SK-N-SH (cell line): Measurements from ENCODE around the gene TEKT5. TPM values are rescaled to one million over a fixed set of nuclear protein-coding genes. Genes with fewer than 3 reads are reported as not detected.
"Not testable (repeated sequence)": the region's sequence is repeated elsewhere in the genome, so short reads cannot be mapped to it uniquely, and the experiment has no call there.

Experiments used
- CTCF ChIA-PET: fragments of 300-600, 350-600 bp; formaldehyde crosslinking; extraction: SDS; loops from one replicate; lab custom pipeline; 2021; lab: Yijun Ruan, JAX
- POLR2A ChIA-PET: fragments of 350-600 bp; sonication (Branson Sonifier 250); formaldehyde crosslinking; extraction: SDS; loops from one replicate; lab custom pipeline; 2020; ENCODE audit warnings: antibody characterized with exemption, inconsistent platforms; lab: Yijun Ruan, JAX
- DNase-seq: peaks from one replicate; pipeline ENCODE4 v3.0.0; 2012
- H2AFZ ChIP-seq: fragments of 200-600 bp; sonication (generic); 2 replicates; pipeline ENCODE4 v1.8.1; 2016; ENCODE audit warnings: antibody characterized with exemption, mild to moderate bottlenecking, low read depth
- H3F3A ChIP-seq: fragments of 200-600 bp; sonication (generic); replicated peaks from 2 replicates; pipeline ENCODE3; 2016; ENCODE audit warnings: antibody characterized with exemption, mild to moderate bottlenecking; ENCODE audit not compliant: insufficient read depth
- H3K27ac ChIP-seq, 2 experiments: fragments of 200-500 bp in 1 of 2; fragments of 200-600 bp in 1 of 2; sonication (Bioruptor generic) in 1 of 2; sonication (generic), shearing (Covaris generic) in 1 of 2; 2 replicates each; pipeline versions ENCODE4 v1.5.1 to v1.6.1; 2014 to 2016; ENCODE audit warnings: low read depth in 2 of 2, inconsistent platforms in 1 of 2, low read length in 1 of 2, mild to moderate bottlenecking in 1 of 2, mixed read lengths in 1 of 2
- H3K27me3 ChIP-seq: fragments of 200-600 bp; sonication (generic), shearing (Covaris generic); 2 replicates; pipeline ENCODE4 v1.6.1; 2016; ENCODE audit warnings: mixed run types; ENCODE audit not compliant: insufficient read depth
- H3K36me3 ChIP-seq, 2 experiments: fragments of 200-500 bp in 1 of 2; fragments of 200-600 bp in 1 of 2; sonication (Bioruptor generic) in 1 of 2; sonication (generic) in 1 of 2; replicated peaks in 1 of 2; 2 replicates each; pipeline versions ENCODE3 to v1.5.1; 2014 to 2016; ENCODE audit warnings: low read length in 1 of 2, mild to moderate bottlenecking in 1 of 2; ENCODE audit not compliant: insufficient read depth in 2 of 2, control insufficient read depth in 1 of 2
- H3K4me1 ChIP-seq, 2 experiments: fragments of 200-500 bp in 1 of 2; fragments of 200-600 bp in 1 of 2; sonication (Bioruptor generic) in 1 of 2; sonication (generic), shearing (Covaris generic) in 1 of 2; 2 replicates each; pipeline versions ENCODE4 v1.5.1 to v1.6.1; 2014 to 2016; ENCODE audit warnings: low read depth in 1 of 2, low read length in 1 of 2, mixed run types in 1 of 2; ENCODE audit not compliant: insufficient read depth in 2 of 2, control insufficient read depth in 1 of 2
- H3K4me2 ChIP-seq: fragments of 200-600 bp; sonication (generic), shearing (Covaris generic); 2 replicates; pipeline ENCODE4 v1.6.1; 2017; ENCODE audit warnings: mixed run types
- H3K4me3 ChIP-seq, 2 experiments: fragments of 200-500 bp in 1 of 2; fragments of 200-600 bp in 1 of 2; sonication (Bioruptor generic) in 1 of 2; sonication (generic), shearing (Covaris generic) in 1 of 2; 2 replicates each; pipeline versions ENCODE4 v1.5.1 to v1.8.1; 2014 to 2016; ENCODE audit warnings: low read depth in 2 of 2, inconsistent platforms in 1 of 2, low read length in 1 of 2, mild to moderate bottlenecking in 1 of 2, mixed read lengths in 1 of 2, moderate library complexity in 1 of 2
- H3K79me2 ChIP-seq: fragments of 200-600 bp; sonication (generic); 2 replicates; pipeline ENCODE4 v1.8.1; 2017; ENCODE audit warnings: mild to moderate bottlenecking; ENCODE audit not compliant: insufficient read depth
- H3K9ac ChIP-seq: fragments of 200-600 bp; sonication (generic); 2 replicates; pipeline ENCODE4 v1.6.1; 2017; ENCODE audit warnings: mixed run types
- H3K9me2 ChIP-seq: fragments of 200-600 bp; sonication (generic); 2 replicates; pipeline ENCODE4 v1.6.1; 2017; ENCODE audit warnings: mixed run types
- H3K9me3 ChIP-seq: fragments of 200-600 bp; sonication (generic); 2 replicates; pipeline ENCODE4 v1.6.1; 2017; ENCODE audit warnings: mixed run types, mild to moderate bottlenecking, moderate library complexity
- H4K20me1 ChIP-seq: fragments of 200-600 bp; sonication (generic); 2 replicates; pipeline ENCODE4 v1.6.1; 2017; ENCODE audit warnings: mild to moderate bottlenecking, mixed run types; ENCODE audit not compliant: insufficient read depth
- FOXM1 ChIP-seq: IDR thresholded peaks from 2 replicates; pipeline ENCODE4 v1.4.0; 2012; ENCODE audit warnings: low read depth, mild to moderate bottlenecking
- GATA2 ChIP-seq: sonication (generic); formaldehyde crosslinking; IDR thresholded peaks from 2 replicates; pipeline ENCODE4 v1.5.0; 2020; ENCODE audit warnings: mild to moderate bottlenecking, missing genetic modification reagents
- MXI1 ChIP-seq: IDR thresholded peaks from 2 replicates; pipeline ENCODE4 v1.6.1; 2012; ENCODE audit warnings: mild to moderate bottlenecking, low read depth, low read length, improper control_type of control experiment
- NRF1 ChIP-seq: IDR thresholded peaks from 2 replicates; pipeline ENCODE4 v1.6.1; 2012; ENCODE audit warnings: low read depth, mild to moderate bottlenecking, low read length
- POLR2AphosphoS5 ChIP-seq: IDR thresholded peaks from 2 replicates; pipeline ENCODE4 v1.6.1; 2012; ENCODE audit warnings: low read depth, low read length
- RAD21 ChIP-seq: IDR thresholded peaks from 2 replicates; pipeline ENCODE4 v1.6.1; 2012; ENCODE audit warnings: mild to moderate bottlenecking, low read length
- RCOR1 ChIP-seq: fragments of 150-350 bp; IDR thresholded peaks from 2 replicates; pipeline ENCODE4 v1.6.1; 2017; ENCODE audit warnings: antibody characterized with exemption, low read length
- SIN3A ChIP-seq: IDR thresholded peaks from 2 replicates; pipeline ENCODE4 v1.6.1; 2012; ENCODE audit warnings: low read depth, mild to moderate bottlenecking, low read length, moderate library complexity, borderline replicate concordance
- SMC3 ChIP-seq: IDR thresholded peaks from 2 replicates; pipeline ENCODE4 v1.6.1; 2012; ENCODE audit warnings: low read depth, low read length, improper control_type of control experiment
- TAF1 ChIP-seq: IDR thresholded peaks from 2 replicates; pipeline ENCODE4 v1.6.1; 2012; ENCODE audit warnings: low read depth, mild to moderate bottlenecking, low read length, moderate library complexity, borderline replicate concordance
- TCF12 ChIP-seq: IDR thresholded peaks from 2 replicates; pipeline ENCODE4 v1.4.0; 2012
- WGBS: methylation state at CpG from one replicate; pipeline ENCODE4 v1.1.6; 2017; ENCODE audit warnings: low lambda C conversion rate; 5-methylcytosine and 5-hydroxymethylcytosine counted together
- polyA plus RNA-seq, 3 experiments: library from polyadenylated mRNA; depleted of rRNA; stranded (reverse); fragments of >200 nt; gene quantifications; 2 replicates each; pipeline ENCODE4 v1.2.3, GENCODE V29; 2012
- TF ChIP-seq, protein P1 (sequence below): IDR thresholded peaks from 2 replicates; pipeline ENCODE4 v1.4.0; 2012; ENCODE audit warnings: low read depth, borderline replicate concordance
- TF ChIP-seq, protein P2 (sequence below): IDR thresholded peaks from 2 replicates; pipeline ENCODE4 v1.4.0; 2012; ENCODE audit warnings: low read depth, borderline replicate concordance

The TEKT5 gene
- polyA plus RNA-seq, 1 of the 3 experiments (the other 2 are of a cell fraction): not detected

DNA sequence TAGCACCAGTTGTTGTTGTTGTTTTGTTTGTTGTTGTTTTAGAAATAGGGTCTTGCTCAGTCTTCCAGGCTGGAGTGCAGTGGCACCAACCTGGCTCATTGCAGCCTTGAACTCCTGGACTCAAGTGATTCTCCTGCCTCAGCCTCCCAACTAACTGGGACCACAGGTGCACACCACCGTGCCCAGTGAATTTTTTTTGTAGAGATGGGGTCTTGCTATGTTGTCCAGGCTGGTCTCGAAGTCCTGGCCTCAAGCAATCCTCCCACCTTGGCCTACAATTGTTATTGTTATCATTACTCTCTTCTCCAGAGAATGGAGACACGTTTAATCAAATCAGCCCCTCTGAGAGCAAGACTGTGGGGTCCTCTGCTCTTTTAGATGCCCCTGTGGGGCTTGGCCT, 71.7 kb downstream of the TEKT5 start:
- no peaks in the 10 kb centered on the region for H3K27me3 ChIP-seq
- ChIA-PET POLR2A (no interaction called here), CTCF (no interaction called here)
- no peak for DNase-seq
- H3K9ac ChIP-seq: no peak overlapping the region
- H3F3A ChIP-seq: no peaks in the 10 kb centered on the region
- no peak overlapping the region for H2AFZ ChIP-seq
- TF ChIP-seq, protein P1, sequence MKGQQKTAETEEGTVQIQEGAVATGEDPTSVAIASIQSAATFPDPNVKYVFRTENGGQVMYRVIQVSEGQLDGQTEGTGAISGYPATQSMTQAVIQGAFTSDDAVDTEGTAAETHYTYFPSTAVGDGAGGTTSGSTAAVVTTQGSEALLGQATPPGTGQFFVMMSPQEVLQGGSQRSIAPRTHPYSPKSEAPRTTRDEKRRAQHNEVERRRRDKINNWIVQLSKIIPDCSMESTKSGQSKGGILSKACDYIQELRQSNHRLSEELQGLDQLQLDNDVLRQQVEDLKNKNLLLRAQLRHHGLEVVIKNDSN: no peak
- TF ChIP-seq RCOR1 (no peak), NRF1 (no peak), GATA2 (CRISPR knock-in tag) (no peak)
- H3K27ac ChIP-seq: no peak overlapping the region
- no peaks in the 10 kb centered on the region for H3K9me2 ChIP-seq
- no peaks in the 10 kb centered on the region for H3K36me3 ChIP-seq
- WGBS: 33% methylated on average over 3 of the region's 3 CpGs
- H3K9me3 ChIP-seq: no peaks in the 10 kb centered on the region
- H3K4me3 ChIP-seq: no peak overlapping the region
- no peaks in the 10 kb centered on the region for H3K79me2 ChIP-seq
- no peaks in the 10 kb centered on the region for H4K20me1 ChIP-seq
- peaks cover 0 to 19% of the 10 kb centered on the region in 2 experiments; a peak in 1 of 4 replicates for H3K4me1 ChIP-seq
- no peak overlapping the region for H3K4me2 ChIP-seq

DNA sequence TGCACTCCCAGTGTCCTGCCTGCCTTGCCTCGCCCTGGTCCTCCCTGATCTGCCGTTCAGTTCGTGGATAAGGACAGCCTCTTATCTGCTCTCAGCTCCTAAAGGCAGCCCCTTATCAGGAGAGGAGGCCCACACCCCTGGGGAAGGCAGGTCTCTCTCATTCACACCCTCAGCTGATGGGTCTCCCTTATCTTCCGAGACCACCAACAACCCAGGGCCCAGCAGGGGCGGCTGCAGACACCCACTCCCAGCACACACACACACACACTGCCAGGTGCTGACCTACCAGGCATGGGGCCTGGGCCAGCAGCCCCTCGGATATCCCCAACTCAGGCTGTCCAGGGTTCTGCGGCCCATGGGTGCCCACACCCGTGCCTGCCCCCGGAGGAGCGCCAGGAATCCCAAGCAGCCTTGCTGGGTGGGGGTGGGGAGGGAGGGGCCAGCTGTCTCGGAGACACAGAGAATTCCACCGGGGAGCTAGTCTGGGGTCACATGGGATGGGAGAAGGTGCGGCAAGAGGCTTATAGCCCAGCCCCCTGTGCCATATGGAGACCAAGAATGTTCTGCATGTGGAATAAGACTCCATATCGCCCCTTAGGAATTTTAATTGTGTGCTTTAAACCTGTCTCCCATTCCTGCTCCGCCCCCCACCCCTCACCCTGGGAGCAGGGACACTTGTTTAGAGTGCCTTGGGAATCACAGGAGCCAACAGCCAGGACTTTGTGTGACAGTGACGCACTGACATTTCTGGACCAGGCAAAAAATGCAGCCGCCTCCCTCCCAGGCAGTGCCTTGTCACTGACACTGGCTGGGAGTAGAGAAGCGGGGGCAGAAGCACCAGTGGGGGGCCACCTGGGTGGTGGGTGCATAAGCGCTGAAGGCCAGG, 72.5 kb downstream of the TEKT5 start:
- CTCF ChIA-PET: interaction anchor here (1.2 kb wide), 1 partner anchor 9 kb away, joined by 3 read pairs; no protein-coding TSS in a partner anchor

DNA sequence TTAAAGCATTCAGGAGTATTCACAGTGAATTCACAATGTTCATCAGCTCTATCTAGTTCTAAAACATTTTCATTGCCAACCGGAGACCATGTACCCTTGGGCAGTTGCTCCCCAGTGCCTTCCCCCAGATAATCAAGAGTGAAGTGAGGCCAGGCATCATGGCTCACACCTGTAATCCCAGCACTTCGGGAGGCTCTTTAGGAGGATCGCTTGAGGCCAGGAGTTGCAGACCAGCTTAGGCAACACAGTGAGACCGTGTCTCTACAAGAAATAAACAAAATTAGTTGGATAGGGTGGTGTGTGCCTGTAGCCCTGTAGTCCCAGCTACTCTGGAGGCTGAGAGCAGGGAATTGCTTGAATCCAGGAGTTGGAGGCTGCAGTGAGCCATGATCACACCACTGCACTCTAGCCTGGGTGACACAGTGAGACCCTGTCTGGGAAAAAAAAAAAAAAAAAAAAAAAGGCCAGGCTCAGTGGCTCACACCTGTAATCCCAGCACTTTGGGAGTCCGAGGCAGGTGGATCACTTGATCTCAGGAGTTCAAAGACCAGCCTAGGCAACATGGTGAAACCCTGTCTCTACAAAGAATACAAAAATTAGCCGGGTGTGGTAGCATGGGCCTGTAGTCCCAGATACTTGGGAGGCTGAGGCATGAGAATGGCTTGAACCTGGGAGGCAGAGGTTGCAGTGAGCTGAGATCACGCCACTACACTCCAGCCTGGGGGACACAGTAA, 73.3 kb downstream of the TEKT5 start:
- H3K79me2 ChIP-seq, POLR2A ChIA-PET, H2AFZ ChIP-seq, H3K36me3 ChIP-seq, DNase-seq, H3K9me3 ChIP-seq, H3K9ac ChIP-seq, H3K4me2 ChIP-seq, H4K20me1 ChIP-seq, H3F3A ChIP-seq, H3K27ac ChIP-seq, H3K9me2 ChIP-seq, H3K4me3 ChIP-seq, H3K27me3 ChIP-seq: not testable (repeated sequence)
- 63% methylated on average over 7 of the region's 7 CpGs for WGBS
- H3K4me1 ChIP-seq: peaks cover 8 to 36% of the 10 kb centered on the region in 2 experiments; a peak in 2 of 4 replicates
- CTCF ChIA-PET: interaction anchor here (1.2 kb wide), 1 partner anchor 10 kb away, joined by 3 read pairs; no protein-coding TSS in a partner anchor

More for the DNA sequence above, 72.5 kb downstream of the TEKT5 start:
- POLR2A ChIA-PET: no interaction called here
- H3K27ac ChIP-seq: no peak overlapping the region
- H3F3A ChIP-seq: no peaks in the 10 kb centered on the region
- no peaks in the 10 kb centered on the region for H3K27me3 ChIP-seq
- no peak overlapping the region for H3K4me2 ChIP-seq
- peaks cover 3 to 27% of the 10 kb centered on the region in 2 experiments; a peak in 2 of 4 replicates for H3K4me1 ChIP-seq
- H3K9me3 ChIP-seq: no peaks in the 10 kb centered on the region
- TF ChIP-seq, protein P2, sequence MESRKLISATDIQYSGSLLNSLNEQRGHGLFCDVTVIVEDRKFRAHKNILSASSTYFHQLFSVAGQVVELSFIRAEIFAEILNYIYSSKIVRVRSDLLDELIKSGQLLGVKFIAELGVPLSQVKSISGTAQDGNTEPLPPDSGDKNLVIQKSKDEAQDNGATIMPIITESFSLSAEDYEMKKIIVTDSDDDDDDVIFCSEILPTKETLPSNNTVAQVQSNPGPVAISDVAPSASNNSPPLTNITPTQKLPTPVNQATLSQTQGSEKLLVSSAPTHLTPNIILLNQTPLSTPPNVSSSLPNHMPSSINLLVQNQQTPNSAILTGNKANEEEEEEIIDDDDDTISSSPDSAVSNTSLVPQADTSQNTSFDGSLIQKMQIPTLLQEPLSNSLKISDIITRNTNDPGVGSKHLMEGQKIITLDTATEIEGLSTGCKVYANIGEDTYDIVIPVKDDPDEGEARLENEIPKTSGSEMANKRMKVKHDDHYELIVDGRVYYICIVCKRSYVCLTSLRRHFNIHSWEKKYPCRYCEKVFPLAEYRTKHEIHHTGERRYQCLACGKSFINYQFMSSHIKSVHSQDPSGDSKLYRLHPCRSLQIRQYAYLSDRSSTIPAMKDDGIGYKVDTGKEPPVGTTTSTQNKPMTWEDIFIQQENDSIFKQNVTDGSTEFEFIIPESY: no peak
- TF ChIP-seq TCF12 (no peak), SIN3A (no peak), POLR2AphosphoS5 (no peak), TAF1 (no peak), MXI1 (no peak), RAD21 (no peak), FOXM1 (no peak), SMC3 (no peak)
- DNase-seq: no peak
- WGBS: 60% methylated on average over 12 of the region's 19 CpGs
- no peak overlapping the region for H3K4me3 ChIP-seq
- no peak overlapping the region for H3K9ac ChIP-seq
- H2AFZ ChIP-seq: no peak overlapping the region
- no peaks in the 10 kb centered on the region for H4K20me1 ChIP-seq
- H3K79me2 ChIP-seq: no peaks in the 10 kb centered on the region
- H3K36me3 ChIP-seq: no peaks in the 10 kb centered on the region
- no peaks in the 10 kb centered on the region for H3K9me2 ChIP-seq
